ENCODE measurements around the gene PPIP5K2.

DNA sequence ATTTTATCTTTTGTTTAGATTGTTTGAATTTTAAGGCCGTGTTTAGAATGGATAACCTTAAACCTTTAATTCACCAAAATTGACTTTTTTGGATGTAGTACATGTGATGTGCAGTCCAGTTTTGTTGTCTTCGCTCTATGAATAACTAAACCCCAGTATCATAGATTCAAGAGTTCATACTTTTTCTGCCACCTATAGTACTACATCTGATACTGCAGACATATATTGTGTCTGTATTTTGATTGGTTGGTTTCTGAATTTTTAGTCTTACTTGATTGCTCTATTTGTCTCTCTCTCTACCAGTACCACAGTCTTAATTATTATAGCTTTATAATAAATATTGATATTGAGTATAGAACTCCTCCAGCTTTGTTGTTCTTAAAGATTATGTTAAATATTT, 58.1 kb downstream of the PPIP5K2 start:
- TF ChIP-seq EZH2phosphoT487 (IDR thresholded peaks at IDR 0.05; ENCODE audit: borderline replicate concordance, low read length): no peak
- TF ChIP-seq, protein P1, sequence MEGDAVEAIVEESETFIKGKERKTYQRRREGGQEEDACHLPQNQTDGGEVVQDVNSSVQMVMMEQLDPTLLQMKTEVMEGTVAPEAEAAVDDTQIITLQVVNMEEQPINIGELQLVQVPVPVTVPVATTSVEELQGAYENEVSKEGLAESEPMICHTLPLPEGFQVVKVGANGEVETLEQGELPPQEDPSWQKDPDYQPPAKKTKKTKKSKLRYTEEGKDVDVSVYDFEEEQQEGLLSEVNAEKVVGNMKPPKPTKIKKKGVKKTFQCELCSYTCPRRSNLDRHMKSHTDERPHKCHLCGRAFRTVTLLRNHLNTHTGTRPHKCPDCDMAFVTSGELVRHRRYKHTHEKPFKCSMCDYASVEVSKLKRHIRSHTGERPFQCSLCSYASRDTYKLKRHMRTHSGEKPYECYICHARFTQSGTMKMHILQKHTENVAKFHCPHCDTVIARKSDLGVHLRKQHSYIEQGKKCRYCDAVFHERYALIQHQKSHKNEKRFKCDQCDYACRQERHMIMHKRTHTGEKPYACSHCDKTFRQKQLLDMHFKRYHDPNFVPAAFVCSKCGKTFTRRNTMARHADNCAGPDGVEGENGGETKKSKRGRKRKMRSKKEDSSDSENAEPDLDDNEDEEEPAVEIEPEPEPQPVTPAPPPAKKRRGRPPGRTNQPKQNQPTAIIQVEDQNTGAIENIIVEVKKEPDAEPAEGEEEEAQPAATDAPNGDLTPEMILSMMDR (IDR thresholded peaks at IDR 0.05; ENCODE audit: low read depth, low read length, poor library complexity, severe bottlenecking): no peak
